Panc1 (cell line): ENCODE data around the gene TCTN1.

ENCODE experiments used
- POLR2AphosphoS5 ChIP-seq: IDR thresholded peaks from 2 replicates; pipeline ENCODE4 v1.6.1; 2012; ENCODE audit warnings: mild to moderate bottlenecking, low read depth, low read length, moderate library complexity
- REST ChIP-seq, 2 experiments: IDR thresholded peaks; 2 replicates each; pipeline ENCODE4 v1.6.1; 2011 to 2012; ENCODE audit warnings: low read depth in 2 of 2, control low read depth in 1 of 2, low read length in 1 of 2, mild to moderate bottlenecking in 1 of 2, moderate library complexity in 1 of 2; ENCODE audit not compliant: insufficient read depth in 1 of 2
- TF ChIP-seq, protein P1 (sequence below): fragments of 450-650 bp; IDR thresholded peaks from 2 replicates; pipeline ENCODE4 v1.5.1; 2017; ENCODE audit warnings: mild to moderate bottlenecking

DNA sequence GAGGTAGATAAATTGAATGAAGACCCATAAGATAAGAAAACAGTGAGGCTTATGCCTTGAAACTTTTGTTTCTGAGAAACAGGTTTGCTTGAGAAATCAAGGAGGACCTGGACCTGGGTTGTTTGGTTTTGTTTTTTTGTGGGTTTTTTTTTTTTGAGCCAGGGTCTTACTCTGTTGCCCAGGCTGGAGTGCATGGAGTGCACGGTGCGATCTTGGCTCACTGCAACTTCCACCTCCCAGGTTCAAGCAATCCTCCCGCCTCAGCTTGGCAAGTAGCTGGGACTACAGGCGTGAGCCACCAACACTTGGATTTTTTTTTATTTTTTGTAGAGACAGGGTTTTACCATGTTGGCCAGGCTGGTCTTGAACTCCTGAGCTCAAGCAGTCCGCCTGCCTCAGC is 21.9 kb upstream of the TCTN1 start:
- TF ChIP-seq, protein P1, sequence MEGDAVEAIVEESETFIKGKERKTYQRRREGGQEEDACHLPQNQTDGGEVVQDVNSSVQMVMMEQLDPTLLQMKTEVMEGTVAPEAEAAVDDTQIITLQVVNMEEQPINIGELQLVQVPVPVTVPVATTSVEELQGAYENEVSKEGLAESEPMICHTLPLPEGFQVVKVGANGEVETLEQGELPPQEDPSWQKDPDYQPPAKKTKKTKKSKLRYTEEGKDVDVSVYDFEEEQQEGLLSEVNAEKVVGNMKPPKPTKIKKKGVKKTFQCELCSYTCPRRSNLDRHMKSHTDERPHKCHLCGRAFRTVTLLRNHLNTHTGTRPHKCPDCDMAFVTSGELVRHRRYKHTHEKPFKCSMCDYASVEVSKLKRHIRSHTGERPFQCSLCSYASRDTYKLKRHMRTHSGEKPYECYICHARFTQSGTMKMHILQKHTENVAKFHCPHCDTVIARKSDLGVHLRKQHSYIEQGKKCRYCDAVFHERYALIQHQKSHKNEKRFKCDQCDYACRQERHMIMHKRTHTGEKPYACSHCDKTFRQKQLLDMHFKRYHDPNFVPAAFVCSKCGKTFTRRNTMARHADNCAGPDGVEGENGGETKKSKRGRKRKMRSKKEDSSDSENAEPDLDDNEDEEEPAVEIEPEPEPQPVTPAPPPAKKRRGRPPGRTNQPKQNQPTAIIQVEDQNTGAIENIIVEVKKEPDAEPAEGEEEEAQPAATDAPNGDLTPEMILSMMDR, result no peak
- TF ChIP-seq POLR2AphosphoS5 (no peak), REST (IDR thresholded peaks at IDR 0.05; ENCODE audit: insufficient read depth in 1 of 2, low read depth in 2 of 2, low read length in 1 of 2) (no peak)
